H9 (cell line): ENCODE data around the gene TLE5. TPM values are rescaled to one million over a fixed set of nuclear protein-coding genes. Genes with fewer than 3 reads are reported as not detected.
A peak's percentile ranks its signal among the peaks of the same experiment; 100 is the strongest.

ENCODE experiments used
- DNase-seq: peaks from one replicate; pipeline ENCODE4 v3.0.0-alpha.2; 2017
- H2AFZ ChIP-seq: one replicate; pipeline ENCODE4 v1.6.1; 2013; ENCODE audit warnings: mild to moderate bottlenecking, low read length, control low read depth, moderate library complexity
- H2AK5ac ChIP-seq: 2 replicates; pipeline ENCODE4 v1.6.1; 2013; ENCODE audit warnings: low read length, control low read depth, mixed read lengths; ENCODE audit not compliant: insufficient read length
- H2BK120ac ChIP-seq: one replicate; pipeline ENCODE4 v1.6.1; 2013; ENCODE audit warnings: low read depth, mild to moderate bottlenecking, low read length, control low read depth, inconsistent platforms; ENCODE audit not compliant: poor library complexity, severe bottlenecking
- H2BK12ac ChIP-seq: 2 replicates; pipeline ENCODE4 v1.6.1; 2013; ENCODE audit warnings: low read length, control low read depth, mixed read lengths, low read depth; ENCODE audit not compliant: insufficient read length
- H2BK15ac ChIP-seq: 2 replicates; pipeline ENCODE4 v1.6.1; 2013; ENCODE audit warnings: low read depth, low read length, control low read depth
- H2BK20ac ChIP-seq: one replicate; pipeline ENCODE4 v1.6.1; 2013; ENCODE audit warnings: low read depth, mild to moderate bottlenecking, low read length, control low read depth, inconsistent platforms; ENCODE audit not compliant: poor library complexity, severe bottlenecking
- H2BK5ac ChIP-seq: 2 replicates; pipeline ENCODE4 v1.6.1; 2013; ENCODE audit warnings: low read length, control low read depth, mixed read lengths; ENCODE audit not compliant: insufficient read length
- H3K14ac ChIP-seq: 2 replicates; pipeline ENCODE4 v1.6.1; 2013; ENCODE audit warnings: low read length, control low read depth; ENCODE audit not compliant: insufficient read depth
- H3K18ac ChIP-seq: 2 replicates; pipeline ENCODE4 v1.6.1; 2013; ENCODE audit warnings: low read depth, mild to moderate bottlenecking, mixed read lengths, low read length, control low read depth; ENCODE audit not compliant: insufficient read length
- H3K23ac ChIP-seq: 2 replicates; pipeline ENCODE4 v1.6.1; 2013; ENCODE audit warnings: low read length, control low read depth, mixed read lengths, low read depth; ENCODE audit not compliant: insufficient read length
- H3K23me2 ChIP-seq: 2 replicates; pipeline ENCODE4 v1.6.1; 2013; ENCODE audit warnings: low read depth, mild to moderate bottlenecking, mixed read lengths, low read length, control low read depth; ENCODE audit not compliant: insufficient read length, poor library complexity, severe bottlenecking
- H3K27ac ChIP-seq: 2 replicates; pipeline ENCODE4 v1.5.1; 2013; ENCODE audit warnings: low read length, control low read depth, mixed read lengths, low read depth; ENCODE audit not compliant: insufficient read length
- H3K27me3 ChIP-seq: 2 replicates; pipeline ENCODE4 v1.6.1; 2013; ENCODE audit warnings: low read length, control low read depth, inconsistent platforms; ENCODE audit not compliant: insufficient read depth
- H3K4ac ChIP-seq: 2 replicates; pipeline ENCODE4 v1.6.1; 2013; ENCODE audit warnings: low read depth, mild to moderate bottlenecking, control low read depth, inconsistent platforms, low read length, moderate library complexity
- H3K4me1 ChIP-seq: 2 replicates; pipeline ENCODE4 v1.6.1; 2013; ENCODE audit warnings: low read length, control low read depth, inconsistent platforms; ENCODE audit not compliant: insufficient read depth
- H3K4me2 ChIP-seq: 2 replicates; pipeline ENCODE4 v1.6.1; 2013; ENCODE audit warnings: low read length, control low read depth, mixed read lengths; ENCODE audit not compliant: insufficient read length, insufficient read depth
- H3K56ac ChIP-seq: 2 replicates; pipeline ENCODE4 v1.6.1; 2013; ENCODE audit warnings: low read depth, mild to moderate bottlenecking, mixed read lengths, low read length, control low read depth; ENCODE audit not compliant: insufficient read length
- H3K79me1 ChIP-seq: 2 replicates; pipeline ENCODE4 v1.6.1; 2013; ENCODE audit warnings: low read depth, mild to moderate bottlenecking, moderate library complexity, low read length, control low read depth, inconsistent platforms; ENCODE audit not compliant: insufficient read depth, poor library complexity, severe bottlenecking
- H3K79me2 ChIP-seq: 2 replicates; pipeline ENCODE4 v1.6.1; 2013; ENCODE audit warnings: low read length, control low read depth, inconsistent platforms; ENCODE audit not compliant: insufficient read depth
- H3K9ac ChIP-seq: 2 replicates; pipeline ENCODE4 v1.6.1; 2013; ENCODE audit warnings: low read length, control low read depth, mixed read lengths; ENCODE audit not compliant: insufficient read length; ENCODE audit errors: extremely low read depth
- H3K9me3 ChIP-seq: one replicate; pipeline ENCODE4 v1.6.1; 2013; ENCODE audit warnings: low read depth, low read length, inconsistent platforms; ENCODE audit not compliant: control insufficient read depth
- H3T11ph ChIP-seq: one replicate; pipeline ENCODE4 v1.6.1; 2013; ENCODE audit warnings: mild to moderate bottlenecking, low read length, control low read depth, inconsistent platforms
- H4K20me1 ChIP-seq: one replicate; pipeline ENCODE4 v1.6.1; 2013; ENCODE audit not compliant: control insufficient read depth, insufficient read length, insufficient read depth
- H4K5ac ChIP-seq: 2 replicates; pipeline ENCODE4 v1.6.1; 2013; ENCODE audit warnings: low read depth, mild to moderate bottlenecking, mixed read lengths, low read length, control low read depth; ENCODE audit not compliant: insufficient read length
- H4K8ac ChIP-seq: replicated peaks from 2 replicates; pipeline ENCODE4 v1.6.1; 2013; ENCODE audit warnings: low read length, control low read depth, mixed read lengths, low read depth; ENCODE audit not compliant: insufficient read length
- H4K91ac ChIP-seq: 2 replicates; pipeline ENCODE4 v1.6.1; 2013; ENCODE audit warnings: low read depth, mild to moderate bottlenecking, moderate library complexity, mixed read lengths, low read length, control low read depth; ENCODE audit not compliant: insufficient read length
- H3K27ac Mint-ChIP-seq, 3 experiments: 2 replicates in 2 of 3; 3 replicates in 1 of 3; pipeline ENCODE4 v1.8.0; 2020 to 2021; ENCODE audit warnings: mixed read lengths in 3 of 3, mild to moderate bottlenecking in 1 of 3, moderate library complexity in 1 of 3
- H3K27me3 Mint-ChIP-seq: 2 replicates; pipeline ENCODE4 v1.8.0; 2021; ENCODE audit warnings: low read depth, mild to moderate bottlenecking, moderate library complexity, mixed read lengths
- H3K36me3 Mint-ChIP-seq, 3 experiments: 2 replicates in 2 of 3; 3 replicates in 1 of 3; pipeline ENCODE4 v1.8.0; 2020 to 2021; ENCODE audit warnings: low read depth in 3 of 3, mixed read lengths in 3 of 3; ENCODE audit not compliant: insufficient read depth in 1 of 3
- H3K4me1 Mint-ChIP-seq, 2 experiments: 2 replicates each; pipeline ENCODE4 v1.8.0; 2020; ENCODE audit warnings: mixed read lengths in 2 of 2
- H3K4me3 Mint-ChIP-seq, 2 experiments: 2 replicates in 1 of 2; 3 replicates in 1 of 2; pipeline ENCODE4 v1.8.0; 2020 to 2021; ENCODE audit warnings: mild to moderate bottlenecking in 2 of 2, mixed read lengths in 2 of 2, moderate library complexity in 1 of 2
- H3K9me3 Mint-ChIP-seq, 2 experiments: 2 replicates in 1 of 2; 3 replicates in 1 of 2; pipeline ENCODE4 v1.8.0; 2020; ENCODE audit warnings: mild to moderate bottlenecking in 2 of 2, mixed read lengths in 2 of 2, moderate library complexity in 1 of 2
- WGBS: extraction: QIAGEN DNeasy Blood & Tissue Kit; methylation state at CpG from one replicate; pipeline ENCODE4 v1.1.7; 2013; ENCODE audit warnings: missing lambda C conversion rate, low lambda C conversion rate, mixed read lengths; ENCODE audit not compliant: insufficient read length; ENCODE audit errors: extremely low coverage; 5-methylcytosine and 5-hydroxymethylcytosine counted together
- total RNA-seq: library from RNA; stranded (reverse); gene quantifications from 2 replicates; pipeline ENCODE4 v1.2.1, GENCODE V29; 2021
- TF ChIP-seq, protein P1 (sequence below): fragments of 200-600 bp; sonication (generic); conservative IDR thresholded peaks from 3 replicates; pipeline ENCODE4 v1.8.0; 2021; ENCODE audit warnings: antibody characterized with exemption, mild to moderate bottlenecking

The TLE5 gene
- total RNA-seq, 1 experiment from 2014 or later = 221 TPM

DNA sequence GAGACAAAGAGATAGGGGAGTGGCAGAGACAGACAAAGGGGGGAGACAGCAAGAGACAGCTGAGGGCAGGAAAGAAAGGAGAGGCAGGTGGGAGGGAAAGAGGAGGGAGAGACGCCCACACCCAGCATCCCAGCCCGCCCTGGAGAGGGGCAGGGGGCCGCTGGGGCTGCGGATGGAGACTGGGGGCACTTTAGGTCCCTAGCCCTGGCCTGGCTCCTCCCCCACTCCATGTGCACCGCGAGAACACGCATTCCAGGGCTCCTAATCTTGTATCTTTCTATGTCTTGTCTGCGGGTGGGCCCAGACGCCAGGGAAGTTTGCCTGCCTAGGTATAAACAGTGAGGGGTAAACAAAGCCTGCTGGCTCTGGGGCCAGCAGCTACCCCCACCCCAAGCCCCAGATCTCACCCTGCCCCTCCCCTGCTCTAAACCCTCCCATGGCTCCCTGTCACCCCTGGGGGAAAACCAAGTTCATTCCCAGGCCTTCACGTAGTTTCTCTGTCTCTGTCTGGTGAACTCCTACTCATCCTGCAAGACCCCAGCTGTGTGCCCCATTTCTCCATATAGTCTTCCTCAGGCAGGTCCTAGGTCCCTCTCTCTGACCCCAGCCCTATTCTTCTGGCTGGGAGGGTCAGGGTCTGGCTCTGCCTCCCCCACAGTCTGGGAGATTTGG, 5.7 kb downstream of the TLE5 start:
- DNase-seq = no peak
- no peaks in the 10 kb centered on the region; the same call in 1 of the 2 replicates for H3K4me1 ChIP-seq
- 0 out of 2 replicates have a peak, but pooled peaks cover 2% of the 10 kb centered on the region for H3K79me2 ChIP-seq
- H3K18ac ChIP-seq = no peak overlapping the region
- TF ChIP-seq, protein P1, sequence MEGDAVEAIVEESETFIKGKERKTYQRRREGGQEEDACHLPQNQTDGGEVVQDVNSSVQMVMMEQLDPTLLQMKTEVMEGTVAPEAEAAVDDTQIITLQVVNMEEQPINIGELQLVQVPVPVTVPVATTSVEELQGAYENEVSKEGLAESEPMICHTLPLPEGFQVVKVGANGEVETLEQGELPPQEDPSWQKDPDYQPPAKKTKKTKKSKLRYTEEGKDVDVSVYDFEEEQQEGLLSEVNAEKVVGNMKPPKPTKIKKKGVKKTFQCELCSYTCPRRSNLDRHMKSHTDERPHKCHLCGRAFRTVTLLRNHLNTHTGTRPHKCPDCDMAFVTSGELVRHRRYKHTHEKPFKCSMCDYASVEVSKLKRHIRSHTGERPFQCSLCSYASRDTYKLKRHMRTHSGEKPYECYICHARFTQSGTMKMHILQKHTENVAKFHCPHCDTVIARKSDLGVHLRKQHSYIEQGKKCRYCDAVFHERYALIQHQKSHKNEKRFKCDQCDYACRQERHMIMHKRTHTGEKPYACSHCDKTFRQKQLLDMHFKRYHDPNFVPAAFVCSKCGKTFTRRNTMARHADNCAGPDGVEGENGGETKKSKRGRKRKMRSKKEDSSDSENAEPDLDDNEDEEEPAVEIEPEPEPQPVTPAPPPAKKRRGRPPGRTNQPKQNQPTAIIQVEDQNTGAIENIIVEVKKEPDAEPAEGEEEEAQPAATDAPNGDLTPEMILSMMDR = no peak
- H3K36me3 Mint-ChIP-seq = peaks cover 13 to 55% (median 44%) of the 10 kb centered on the region in 3 experiments; a peak in 6 of 7 replicates
- WGBS = no CpG with 5 or more reads among the region's 10 CpGs
- H3K4me2 ChIP-seq = no peak overlapping the region
- no peak overlapping the region for H3K4ac ChIP-seq
- H3T11ph ChIP-seq = no peak overlapping the region
- H4K5ac ChIP-seq = no peak overlapping the region
- H3K4me1 Mint-ChIP-seq = peaks cover 22 to 64% of the 10 kb centered on the region in 2 experiments
- H3K56ac ChIP-seq = no peak overlapping the region
- no peak overlapping the region for H2BK12ac ChIP-seq
- no peak overlapping the region for H2BK5ac ChIP-seq
- no peak overlapping the region for H2BK20ac ChIP-seq
- H3K14ac ChIP-seq = no peak overlapping the region; the same call in 1 of the 2 replicates
- no peak overlapping the region for H4K8ac ChIP-seq
- no peak overlapping the region for H4K91ac ChIP-seq
- H3K9me3 Mint-ChIP-seq = no peaks in the 10 kb centered on the region
- H3K27ac Mint-ChIP-seq = peak overlapping the region in 2 of 3 experiments; percentile 23 to 94; a peak in 3 of 7 replicates
- H3K79me1 ChIP-seq = no peaks in the 10 kb centered on the region
- H3K9ac ChIP-seq = no peak overlapping the region
- no peaks in the 10 kb centered on the region for H3K9me3 ChIP-seq
- peak overlapping the region in 1 of 2 experiments; percentile 63; a peak in 3 of 5 replicates for H3K4me3 Mint-ChIP-seq
- H3K27ac ChIP-seq = no peak overlapping the region
- no peak overlapping the region for H3K23ac ChIP-seq
- no peaks in the 10 kb centered on the region for H4K20me1 ChIP-seq
- H2BK120ac ChIP-seq = no peak overlapping the region
- H3K27me3 Mint-ChIP-seq = no peaks in the 10 kb centered on the region
- no peak overlapping the region for H2AK5ac ChIP-seq
- H2AFZ ChIP-seq = no peak overlapping the region
- no peak overlapping the region for H2BK15ac ChIP-seq
- no peaks in the 10 kb centered on the region for H3K27me3 ChIP-seq
- H3K23me2 ChIP-seq = no peaks in the 10 kb centered on the region
